ACC112 (cell line): ENCODE data around the gene GINS2.

ENCODE experiments used
- H2AFZ ChIP-seq: fragments of 200-600 bp; sonication (generic); one replicate; pipeline ENCODE4 v1.6.0; 2017; ENCODE audit warnings: antibody characterized with exemption, low read length; ENCODE audit not compliant: unreplicated experiment
- H3K27ac ChIP-seq: fragments of 200-600 bp; sonication (generic); 2 replicates; pipeline ENCODE4 v1.5.1; 2014; ENCODE audit warnings: low read depth, mild to moderate bottlenecking, antibody characterized with exemption, low read length, moderate library complexity
- H3K27me3 ChIP-seq: fragments of 200-600 bp; sonication (generic); 2 replicates; pipeline ENCODE4 v1.6.1; 2014; ENCODE audit warnings: mild to moderate bottlenecking, antibody characterized with exemption, low read length, moderate library complexity, mixed read lengths; ENCODE audit not compliant: insufficient read depth
- H3K36me3 ChIP-seq: fragments of 200-600 bp; sonication (generic); 2 replicates; pipeline ENCODE4 v1.6.1; 2016; ENCODE audit warnings: mild to moderate bottlenecking, antibody characterized with exemption, low read length, moderate library complexity, mixed read lengths; ENCODE audit not compliant: insufficient read depth
- H3K4me1 ChIP-seq: fragments of 200-600 bp; sonication (generic); one replicate; pipeline ENCODE4 v1.6.1; 2016; ENCODE audit warnings: low read length, mixed read lengths; ENCODE audit not compliant: insufficient read depth, unreplicated experiment, control insufficient read depth
- H3K4me3 ChIP-seq: fragments of 200-600 bp; sonication (generic); 2 replicates; pipeline ENCODE4 v1.5.1; 2014; ENCODE audit warnings: mild to moderate bottlenecking, low read depth, low read length
- H3K79me2 ChIP-seq: fragments of 200-600 bp; sonication (generic); one replicate; pipeline ENCODE4 v1.6.0; 2016; ENCODE audit warnings: low read length; ENCODE audit not compliant: control insufficient read depth, unreplicated experiment, insufficient read depth

GINS2 gene

GRCh38 chr16:85659805-85660511 lies 28.8 kb downstream of the GINS2 start:
- Histone ChIP-seq H3K27ac (no peak overlapping the region), H3K4me1 (no peaks in the 10 kb centered on the region), H3K79me2 (no peaks in the 10 kb centered on the region), H3K36me3 (peaks cover 17% of the 10 kb centered on the region; the same call in 1 of the 2 replicates), H2AFZ (no peak overlapping the region), H3K4me3 (no peak overlapping the region), H3K27me3 (no peaks in the 10 kb centered on the region)

- Histone ChIP-seq H2AFZ (no peak overlapping the region), H3K36me3 (peaks cover 17% of the 10 kb centered on the region; the same call in 1 of the 2 replicates), H3K4me3 (no peak overlapping the region), H3K79me2 (no peaks in the 10 kb centered on the region), H3K27ac (no peak overlapping the region), H3K4me1 (no peaks in the 10 kb centered on the region), H3K27me3 (no peaks in the 10 kb centered on the region)
Observed at GRCh38 chr16:85659336-85659735, 29.4 kb downstream of the GINS2 start.

GRCh38 chr16:85658504-85659326 lies 30.0 kb downstream of the GINS2 start:
- no peak overlapping the region for H3K27ac ChIP-seq
- no peaks in the 10 kb centered on the region for H3K79me2 ChIP-seq
- H3K27me3 ChIP-seq, result no peaks in the 10 kb centered on the region
- H3K4me3 ChIP-seq, result no peak overlapping the region
- H3K4me1 ChIP-seq, result no peaks in the 10 kb centered on the region
- H2AFZ ChIP-seq, result no peak overlapping the region
- peaks cover 12% of the 10 kb centered on the region; the same call in 1 of the 2 replicates for H3K36me3 ChIP-seq

- Histone ChIP-seq H3K4me1 (peaks cover 3% of the 10 kb centered on the region), H3K27ac (no peak overlapping the region), H2AFZ (no peak overlapping the region), H3K27me3 (no peaks in the 10 kb centered on the region), H3K4me3 (no peak overlapping the region), H3K79me2 (no peaks in the 10 kb centered on the region), H3K36me3 (peaks cover 11% of the 10 kb centered on the region; the same call in 1 of the 2 replicates)
Observed at GRCh38 chr16:85657996-85658395, 30.8 kb downstream of the GINS2 start.

- Histone ChIP-seq H3K4me1 (peaks cover 3% of the 10 kb centered on the region), H3K36me3 (peaks cover 11% of the 10 kb centered on the region; the same call in 1 of the 2 replicates), H3K27me3 (no peaks in the 10 kb centered on the region), H3K79me2 (no peaks in the 10 kb centered on the region), H2AFZ (no peak overlapping the region), H3K27ac (no peak overlapping the region), H3K4me3 (no peak overlapping the region)
Observed at GRCh38 chr16:85657267-85657650, 31.5 kb downstream of the GINS2 start.

GRCh38 chr16:85656351-85657266 lies 32.1 kb downstream of the GINS2 start:
- no peaks in the 10 kb centered on the region for H3K27me3 ChIP-seq
- H3K36me3 ChIP-seq, result peaks cover 11% of the 10 kb centered on the region; the same call in 1 of the 2 replicates
- no peaks in the 10 kb centered on the region for H3K79me2 ChIP-seq
- H3K4me3 ChIP-seq, result no peak overlapping the region
- H2AFZ ChIP-seq, result no peak overlapping the region
- H3K4me1 ChIP-seq, result peaks cover 3% of the 10 kb centered on the region
- no peak overlapping the region for H3K27ac ChIP-seq

- H3K4me3 ChIP-seq, result no peak overlapping the region
- no peak overlapping the region for H3K27ac ChIP-seq
- H3K36me3 ChIP-seq, result peaks cover 11% of the 10 kb centered on the region; the same call in 1 of the 2 replicates
- H3K27me3 ChIP-seq, result no peaks in the 10 kb centered on the region
- H3K79me2 ChIP-seq, result no peaks in the 10 kb centered on the region
- H2AFZ ChIP-seq, result no peak overlapping the region
- H3K4me1 ChIP-seq, result peaks cover 3% of the 10 kb centered on the region
Observed at GRCh38 chr16:85655216-85656129, 33.3 kb downstream of the GINS2 start.

- no peaks in the 10 kb centered on the region for H3K79me2 ChIP-seq
- no peak overlapping the region for H3K4me3 ChIP-seq
- no peaks in the 10 kb centered on the region for H3K27me3 ChIP-seq
- H3K36me3 ChIP-seq, result peaks cover 11% of the 10 kb centered on the region; the same call in 1 of the 2 replicates
- no peak overlapping the region for H2AFZ ChIP-seq
- H3K27ac ChIP-seq, result no peak overlapping the region
- peaks cover 3% of the 10 kb centered on the region for H3K4me1 ChIP-seq
Observed at GRCh38 chr16:85654251-85655095, 34.3 kb downstream of the GINS2 start.

- Histone ChIP-seq H3K79me2 (no peaks in the 10 kb centered on the region), H3K27ac (no peak overlapping the region), H3K36me3 (peaks cover 11% of the 10 kb centered on the region; the same call in 1 of the 2 replicates)
Observed at GRCh38 chr16:85653290-85653891, 35.4 kb downstream of the GINS2 start.

More at GRCh38 chr16:85653290-85653891, 35.4 kb downstream of the GINS2 start:
- H3K4me1 ChIP-seq, result peaks cover 3% of the 10 kb centered on the region
- H3K4me3 ChIP-seq, result no peak overlapping the region
- no peaks in the 10 kb centered on the region for H3K27me3 ChIP-seq
- H2AFZ ChIP-seq, result no peak overlapping the region
